ENCODE results near the gene RTL9.
"Not testable (repeated sequence)": the region's sequence is repeated elsewhere in the genome, so short reads cannot be mapped to it uniquely, and the experiment has no call there.

Gene RTL9

GRCh38 chrX:110358548-110358947 lies at the start of gene RTL9:
TSS of gene RTL9 (plus strand) at chrX:110358848. CDS start at chrX:110450618, 91,770 bp downstream.
- no peak for DNase-seq

GRCh38 chrX:110310000-110310790 lies 48.5 kb upstream of the RTL9 start:
- no peak for DNase-seq

DNA sequence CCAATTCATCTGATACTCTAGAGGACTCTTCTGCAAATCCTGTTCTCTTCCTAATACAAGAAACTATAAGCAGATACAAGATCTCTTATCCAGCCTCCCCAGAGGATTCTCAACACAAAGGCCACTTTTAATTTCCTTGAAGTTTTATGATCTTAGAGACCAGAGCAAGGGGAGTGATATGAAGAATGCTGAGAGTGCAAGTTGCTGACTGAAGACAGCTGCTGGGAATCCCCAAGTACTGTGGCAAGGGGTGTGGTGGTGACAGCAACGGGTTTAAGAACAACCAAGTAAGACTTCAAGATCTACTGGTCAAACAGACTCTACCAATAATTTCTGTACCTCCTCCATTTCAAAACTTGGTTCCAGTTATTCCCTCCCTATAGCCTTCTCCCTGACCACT lies 47.8 kb upstream of the RTL9 start:
- no peak for DNase-seq

GRCh38 chrX:110311437-110312230 lies 47.0 kb upstream of the RTL9 start:
- DNase-seq: no peak

GRCh38 chrX:110315551-110315950 lies 43.1 kb upstream of the RTL9 start:
- no peak for DNase-seq

DNA sequence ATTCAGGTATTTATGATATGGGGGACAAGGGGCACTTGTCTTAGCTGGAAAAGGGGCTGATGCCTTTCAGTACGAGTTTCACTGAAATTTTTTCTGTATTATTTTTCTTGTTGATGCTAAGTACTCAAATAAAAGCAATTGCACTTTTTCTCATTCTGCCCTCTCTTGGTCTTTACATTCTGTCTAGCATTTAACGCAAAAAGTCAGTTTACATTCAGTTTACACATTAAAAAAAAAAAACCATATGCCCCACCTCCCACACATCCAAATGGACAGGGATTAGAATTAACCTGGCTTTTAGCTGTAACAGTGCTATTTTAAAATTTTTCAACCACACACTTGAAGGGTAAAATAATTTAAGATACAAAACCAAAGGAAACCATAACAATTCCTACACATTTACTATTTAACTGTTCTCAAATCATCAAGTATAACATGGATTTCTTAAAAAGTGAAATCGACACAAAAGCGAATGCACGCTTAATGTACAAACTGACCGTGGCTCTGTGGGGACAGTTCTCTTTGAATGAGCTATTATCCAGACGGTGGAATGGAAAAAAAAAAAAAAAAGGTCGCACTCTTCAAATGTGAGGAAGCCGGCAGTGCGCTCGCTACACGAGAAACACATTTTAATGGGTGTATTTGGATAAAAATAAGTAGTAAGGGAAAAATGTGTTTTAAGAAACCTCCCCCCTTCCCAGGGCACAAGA lies 42.1 kb upstream of the RTL9 start:
- peak; percentile 41 for DNase-seq

- no peak for DNase-seq
Measured at GRCh38 chrX:110317061-110317819, 41.4 kb upstream of the RTL9 start.

DNA sequence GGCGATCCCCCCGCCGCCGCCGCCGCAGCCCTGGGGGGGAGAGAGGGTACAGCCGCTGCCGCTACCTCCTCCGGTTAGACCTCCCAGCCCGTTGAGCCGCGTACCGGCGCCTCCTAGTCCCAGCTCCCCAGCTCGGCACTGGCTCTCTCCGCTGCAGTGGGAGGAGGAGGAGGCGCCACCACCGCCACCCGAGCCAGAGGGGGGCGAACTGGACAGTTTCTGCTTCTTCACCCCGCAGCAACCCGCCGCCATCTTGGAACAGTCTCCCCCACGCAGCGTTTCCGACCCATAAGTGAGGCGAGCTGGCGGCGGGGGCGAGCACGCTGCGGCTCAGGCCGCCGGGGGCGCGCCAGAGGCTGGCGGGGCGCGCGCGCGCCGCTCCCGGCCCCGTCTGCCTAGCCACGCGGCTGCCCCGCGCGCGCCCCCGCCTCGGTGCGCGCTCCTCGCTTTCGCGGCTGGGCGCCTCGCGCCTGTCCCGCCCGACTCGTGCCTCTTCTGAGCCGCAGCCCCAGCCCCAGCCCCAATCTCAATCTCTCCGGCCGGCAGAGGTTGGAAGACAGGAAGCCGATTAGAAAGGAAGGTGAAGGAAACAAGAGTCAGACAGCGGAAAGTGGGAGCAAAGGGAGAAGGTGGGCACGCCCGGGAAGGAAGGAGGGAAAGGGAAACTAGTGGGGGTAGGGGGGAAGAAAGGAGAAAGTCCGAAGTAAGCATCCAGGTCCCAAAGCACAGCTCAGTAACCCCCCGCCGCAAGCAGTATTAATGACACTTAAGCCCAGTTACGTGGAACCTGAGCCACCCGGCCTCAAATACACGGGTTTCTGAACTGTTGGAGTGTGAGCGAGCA lies 40.6 kb upstream of the RTL9 start, which contains the start of gene AMMECR1:
AMMECR1 (minus strand) TSS at position 266 of the 844 bp plus-strand sequence; CDS start at position 252, 14 bp downstream.
- peak; percentile 89 for DNase-seq

DNA sequence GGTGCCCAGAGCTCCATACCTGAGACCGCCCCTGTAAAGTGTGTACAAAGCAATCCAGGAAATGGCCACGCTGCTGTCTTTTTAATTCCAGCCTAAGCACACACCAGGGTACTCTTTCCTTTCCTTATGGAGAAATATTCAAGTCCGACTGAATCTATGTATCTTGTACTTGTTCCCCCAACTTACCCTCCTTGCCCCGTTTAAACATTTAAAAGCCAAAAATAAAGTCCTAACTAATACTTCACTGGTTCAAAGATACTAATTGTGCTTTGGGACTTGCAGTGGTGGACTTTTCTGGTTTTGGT lies 40.0 kb upstream of the RTL9 start:
- no peak for DNase-seq

- DNase-seq: no peak
Measured at GRCh38 chrX:110320381-110320987, 38.2 kb upstream of the RTL9 start.

DNA sequence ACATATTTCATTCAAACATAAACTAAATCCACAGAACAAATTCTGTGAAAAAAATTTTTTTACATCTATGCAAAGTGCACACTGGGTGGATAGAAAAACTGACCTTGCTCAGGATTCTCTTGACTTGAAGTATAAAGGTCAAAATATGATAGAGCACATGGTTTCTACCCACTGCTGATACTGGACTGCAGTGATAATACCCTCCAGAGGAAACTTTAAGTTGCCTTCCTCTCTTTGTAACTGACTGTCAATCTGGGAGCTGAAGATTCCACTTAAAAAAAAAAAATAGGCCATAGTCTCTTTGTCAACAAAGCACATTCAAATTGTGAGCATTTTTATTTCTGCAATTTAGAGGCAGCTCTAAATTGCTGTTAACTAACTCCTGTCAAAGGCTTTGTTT lies 37.6 kb upstream of the RTL9 start:
- no peak for DNase-seq

DNA sequence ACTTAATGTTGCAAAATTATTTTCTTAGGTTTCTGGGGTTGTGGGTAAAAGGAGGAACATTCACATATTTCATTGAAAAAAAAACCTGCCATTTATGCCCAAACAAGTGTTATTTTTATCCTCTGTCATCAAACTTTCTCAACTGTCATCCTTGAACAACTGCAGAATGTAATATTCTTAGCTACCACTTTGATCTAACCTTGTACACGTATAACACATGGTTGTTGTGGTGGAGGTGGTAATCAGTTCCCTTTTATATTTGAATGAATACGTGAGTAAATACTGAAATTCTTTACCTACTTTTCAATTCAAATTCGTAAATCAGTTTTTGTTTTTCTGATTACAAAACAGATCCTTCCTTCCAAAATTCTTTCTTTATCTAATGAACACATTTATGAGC lies 37.0 kb upstream of the RTL9 start:
- no peak for DNase-seq

GRCh38 chrX:110322603-110323002 lies 36.0 kb upstream of the RTL9 start:
- no peak for DNase-seq

DNA sequence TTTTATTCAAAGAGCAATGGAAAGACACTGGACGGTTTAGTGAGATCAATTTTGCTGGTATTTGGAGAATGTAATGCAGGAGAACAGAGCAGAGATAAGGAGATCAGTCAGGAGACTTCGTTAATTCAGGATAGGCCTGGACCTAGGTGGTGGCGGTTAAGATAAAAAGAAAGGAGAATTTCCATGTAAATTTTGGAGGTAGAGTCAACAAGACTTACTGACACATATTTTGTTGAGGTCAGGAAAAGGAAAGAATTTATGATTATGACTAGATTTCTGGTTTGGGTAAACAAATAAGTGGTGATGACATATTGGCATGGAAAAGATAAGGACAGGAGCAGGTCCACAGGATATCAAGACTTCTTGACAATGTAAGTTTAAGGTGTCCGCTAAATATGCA lies 31.9 kb upstream of the RTL9 start:
- no peak for DNase-seq

DNA sequence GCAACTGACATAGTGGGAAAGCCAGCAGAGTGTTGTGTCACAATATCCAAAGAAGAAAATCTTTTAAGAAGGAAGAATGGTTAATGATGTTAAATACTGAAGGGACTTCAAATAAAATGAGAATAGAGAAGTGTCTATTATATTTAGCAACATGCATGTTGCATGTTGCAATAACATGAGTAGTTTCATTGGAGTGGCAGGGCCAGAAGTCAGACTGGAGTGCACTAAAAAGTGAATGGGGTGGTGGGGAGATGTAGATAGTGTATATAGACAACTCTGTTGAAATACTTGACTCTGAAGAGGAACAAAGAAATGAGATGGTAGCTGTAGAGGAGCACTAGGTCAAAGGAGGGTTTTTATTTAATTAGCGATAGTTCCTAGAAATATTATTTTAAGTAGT lies 31.3 kb upstream of the RTL9 start:
- DNase-seq: no peak

- not testable (repeated sequence) for DNase-seq
Measured at GRCh38 chrX:110328613-110329012, 30.0 kb upstream of the RTL9 start.

GRCh38 chrX:110331444-110332030 lies 27.1 kb upstream of the RTL9 start:
- DNase-seq: no peak

DNA sequence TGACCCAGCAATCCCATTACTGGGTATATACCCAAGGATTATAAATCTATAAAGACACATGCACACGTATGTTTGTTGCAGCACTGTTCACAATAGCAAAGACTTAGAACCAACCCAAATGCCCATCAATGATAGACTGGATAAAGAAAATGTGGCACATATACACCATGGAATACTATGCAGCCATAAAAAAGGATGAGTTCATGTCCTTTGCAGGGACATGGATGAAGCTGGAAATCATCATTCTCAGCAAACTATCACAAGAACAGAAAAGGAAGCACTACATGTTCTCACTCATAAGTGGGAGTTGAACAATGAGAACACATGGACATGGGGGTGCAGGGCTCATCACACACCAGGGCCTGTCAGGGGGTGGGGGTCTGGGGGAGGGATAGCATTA lies 25.2 kb upstream of the RTL9 start:
- not testable (repeated sequence) for DNase-seq

DNA sequence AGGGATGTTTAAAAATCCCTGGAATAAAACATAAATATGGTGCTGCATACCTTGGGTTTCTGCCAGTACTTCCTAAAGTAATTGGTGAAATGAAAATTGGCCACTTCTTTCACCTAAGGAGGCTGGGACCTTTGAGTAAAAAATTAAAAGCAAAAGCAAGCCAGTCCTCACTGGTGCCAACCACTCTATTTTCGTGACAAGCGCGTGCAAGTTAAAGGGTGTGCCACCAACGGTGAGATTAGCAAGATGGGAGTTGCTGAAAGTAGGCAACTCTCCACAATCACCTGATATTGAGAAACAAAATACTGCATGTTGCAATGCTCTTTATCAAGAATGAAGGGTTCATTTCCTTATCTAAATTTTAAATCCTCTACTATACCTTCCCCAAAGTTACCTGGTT lies 19.7 kb upstream of the RTL9 start:
- no peak for DNase-seq

GRCh38 chrX:110341189-110342035 lies 17.2 kb upstream of the RTL9 start:
- DNase-seq: peak; percentile 2

Data from eye (tissue), 1 donor.